ENCODE data around the gene RMRP. TPM values are rescaled to one million over a fixed set of nuclear protein-coding genes. Genes with fewer than 3 reads are reported as not detected.
A peak's percentile ranks its signal among the peaks of the same experiment; 100 is the strongest.

The RMRP gene
- total and polyA plus RNA-seq, 11 donors, result 118 to 18,741 (median 5,656) TPM

DNA sequence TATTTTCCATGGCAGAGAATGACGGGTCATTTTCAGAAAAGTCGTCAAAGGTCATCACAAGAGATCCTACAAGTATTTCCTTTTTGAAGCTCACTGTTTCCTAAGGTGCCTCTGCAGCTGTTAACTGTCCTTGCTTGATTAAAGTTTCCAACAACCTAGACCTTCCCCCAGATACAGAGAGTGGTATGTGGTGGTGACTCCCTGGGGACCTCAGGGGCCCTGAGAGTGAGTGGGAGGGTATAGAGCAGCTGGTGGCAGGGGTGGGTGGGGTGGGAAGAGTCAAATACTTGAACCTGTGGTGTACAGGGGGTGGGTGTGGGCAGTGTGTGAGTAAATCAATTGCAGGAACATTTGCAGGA is 38.0 kb downstream of the RMRP start:
- 52 to 77% (median 65%) methylated on average over 2 of the region's 2 CpGs for WGBS, 4 donors
- Histone ChIP-seq H3K4me1 (peaks cover 0 to 37% (median 4%) of the 10 kb centered on the region in 12 donors), H3K27me3 (peaks cover 0 to 18% (median 0%) of the 10 kb centered on the region in 9 donors), H3K36me3 (no peaks in the 10 kb centered on the region), H3K27ac (peak overlapping the region in 1 of 12 donors; percentile 54), H3K4me3 (no peak overlapping the region), H3K9me3 (no peaks in the 10 kb centered on the region)
- no peak for TF ChIP-seq POLR2A (IDR thresholded peaks at IDR 0.05)
- TF ChIP-seq, protein P1, sequence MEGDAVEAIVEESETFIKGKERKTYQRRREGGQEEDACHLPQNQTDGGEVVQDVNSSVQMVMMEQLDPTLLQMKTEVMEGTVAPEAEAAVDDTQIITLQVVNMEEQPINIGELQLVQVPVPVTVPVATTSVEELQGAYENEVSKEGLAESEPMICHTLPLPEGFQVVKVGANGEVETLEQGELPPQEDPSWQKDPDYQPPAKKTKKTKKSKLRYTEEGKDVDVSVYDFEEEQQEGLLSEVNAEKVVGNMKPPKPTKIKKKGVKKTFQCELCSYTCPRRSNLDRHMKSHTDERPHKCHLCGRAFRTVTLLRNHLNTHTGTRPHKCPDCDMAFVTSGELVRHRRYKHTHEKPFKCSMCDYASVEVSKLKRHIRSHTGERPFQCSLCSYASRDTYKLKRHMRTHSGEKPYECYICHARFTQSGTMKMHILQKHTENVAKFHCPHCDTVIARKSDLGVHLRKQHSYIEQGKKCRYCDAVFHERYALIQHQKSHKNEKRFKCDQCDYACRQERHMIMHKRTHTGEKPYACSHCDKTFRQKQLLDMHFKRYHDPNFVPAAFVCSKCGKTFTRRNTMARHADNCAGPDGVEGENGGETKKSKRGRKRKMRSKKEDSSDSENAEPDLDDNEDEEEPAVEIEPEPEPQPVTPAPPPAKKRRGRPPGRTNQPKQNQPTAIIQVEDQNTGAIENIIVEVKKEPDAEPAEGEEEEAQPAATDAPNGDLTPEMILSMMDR (IDR thresholded peaks at IDR 0.05), result no peak
- ATAC-seq (no peak), DNase-seq (no peak)
- intact Hi-C loops (cut with DNase I), result no loop called here

DNA sequence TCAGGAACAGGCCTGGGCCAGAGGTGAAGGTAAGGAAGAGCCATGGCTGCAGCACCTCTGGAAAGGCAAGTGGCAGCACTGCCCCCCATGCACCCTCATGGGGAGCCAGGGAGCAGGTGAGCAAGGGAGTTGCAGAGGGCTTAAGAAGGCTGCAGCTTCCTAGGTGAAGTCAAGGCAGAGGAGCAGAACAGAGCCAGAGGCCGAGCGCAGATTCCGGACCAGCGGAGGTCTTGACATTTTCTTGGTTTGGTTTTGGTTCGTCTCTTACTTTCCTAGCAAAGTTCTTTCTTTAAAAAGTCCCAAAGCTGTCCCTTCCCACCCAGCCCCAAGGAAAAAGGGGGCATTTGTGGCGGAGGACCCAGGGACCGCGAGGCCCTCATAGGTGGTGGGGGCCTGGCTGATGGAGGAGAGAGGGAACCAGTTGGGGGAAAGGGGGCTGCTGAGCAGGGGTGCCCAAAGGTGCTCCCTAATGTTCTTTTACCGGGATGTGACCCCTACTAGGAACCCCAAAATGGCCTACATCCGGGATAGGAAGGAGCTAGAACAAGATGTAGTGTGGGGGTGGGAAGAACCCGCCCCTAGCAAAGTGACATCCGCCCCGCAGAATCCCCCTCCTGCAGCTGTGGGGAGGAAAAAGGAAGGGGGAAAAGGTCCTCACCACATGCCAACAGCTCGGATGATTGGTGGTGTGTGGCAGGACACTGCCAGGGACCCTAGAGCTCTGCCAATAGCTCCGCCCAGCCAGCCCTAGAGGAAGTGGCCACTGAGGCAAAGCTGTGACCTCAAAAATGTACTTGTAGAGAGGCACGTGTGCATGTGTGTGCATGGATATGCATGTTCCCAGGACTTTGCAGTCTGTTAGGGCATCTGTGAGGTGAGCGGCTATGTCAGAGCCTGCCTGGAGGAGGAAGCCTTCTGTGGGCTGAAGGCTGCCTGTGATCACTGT is 38.7 kb downstream of the RMRP start:
- Histone ChIP-seq H3K4me3 (peak overlapping the region in 1 of 12 donors; percentile 5), H3K36me3 (no peaks in the 10 kb centered on the region), H3K27ac (peak overlapping the region in 1 of 12 donors; percentile 54), H3K9me3 (no peaks in the 10 kb centered on the region), H3K27me3 (peaks cover 0 to 18% (median 0%) of the 10 kb centered on the region in 9 donors), H3K4me1 (peaks cover 0 to 37% (median 4%) of the 10 kb centered on the region in 12 donors)
- DNase-seq (peak in 1 of 5 donors; percentile 65), ATAC-seq (peak; percentile 10 to 63 (median 52))
- intact Hi-C loops (cut with DNase I), result no loop called here
- WGBS, 4 donors, result 81 to 90% (median 86%) methylated on average over 17 of the region's 17 CpGs
- TF ChIP-seq, protein P1 (IDR thresholded peaks at IDR 0.05), result no peak
- no peak for TF ChIP-seq POLR2A (IDR thresholded peaks at IDR 0.05)

DNA sequence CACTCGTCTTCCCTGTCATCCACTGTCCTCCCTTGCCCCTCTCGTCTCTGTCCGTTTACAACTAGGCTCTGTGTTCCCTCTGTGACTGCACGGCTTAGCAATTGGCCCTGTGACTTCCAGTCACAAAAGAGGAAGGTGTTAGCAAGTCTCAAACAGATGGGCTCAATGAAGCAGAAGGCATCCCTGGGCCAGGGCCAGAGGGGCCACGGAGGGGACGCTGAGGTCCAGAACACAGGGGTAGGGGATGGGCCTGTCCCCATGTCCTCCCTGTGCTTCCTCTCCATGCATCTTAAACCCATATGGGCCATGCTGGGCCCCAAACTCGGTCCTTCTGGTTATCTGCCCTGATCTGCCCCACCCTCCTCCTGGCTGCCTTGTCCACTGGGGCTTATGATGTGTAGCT is 39.5 kb downstream of the RMRP start, which contains the start of gene CD72:
CD72 (minus strand) TSS at position 89 of the 403 bp plus-strand sequence. CDS start 110 bp downstream, outside the sequence.
- Histone ChIP-seq H3K36me3 (no peaks in the 10 kb centered on the region), H3K27me3 (peaks cover 0 to 18% (median 0%) of the 10 kb centered on the region in 9 donors), H3K9me3 (no peaks in the 10 kb centered on the region), H3K27ac (peak within 1 kb of the TSS in 1 of 12 donors; percentile 54), H3K4me3 (peak within 1 kb of the TSS in 11 of 12 donors; percentile 25 to 62 (median 45)), H3K4me1 (peaks cover 0 to 37% (median 4%) of the 10 kb centered on the region in 12 donors)
- 81 to 87% (median 83%) methylated on average over 7 of the region's 7 CpGs for WGBS, 4 donors
- ATAC-seq, result peak in 2 of 4 donors; percentile 16 to 56
- TF ChIP-seq, protein P1 (IDR thresholded peaks at IDR 0.05), result no peak
- TF ChIP-seq POLR2A (IDR thresholded peaks at IDR 0.05), result no peak
- intact Hi-C loops (cut with DNase I), result no loop called here
- DNase-seq, result peak in 1 of 5 donors; percentile 55

DNA sequence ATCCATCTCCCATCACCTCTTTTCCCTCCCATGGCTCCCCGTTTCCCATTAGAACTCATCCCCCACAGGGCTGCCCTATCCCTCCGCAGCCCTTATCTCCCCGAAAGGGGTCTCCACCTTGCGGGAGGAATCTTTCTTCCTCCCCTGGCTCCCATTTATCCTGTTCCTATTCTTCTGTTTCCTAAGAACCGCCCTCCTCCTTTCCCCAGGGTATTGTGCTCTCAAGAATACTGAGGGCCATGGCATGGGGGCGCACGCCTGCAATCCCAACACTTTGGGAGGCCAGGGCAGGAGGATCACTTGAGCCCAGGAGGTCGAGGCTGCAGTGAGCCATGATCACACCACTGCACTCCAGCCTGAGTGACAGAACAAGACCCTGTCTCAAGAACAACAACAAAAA is 40.3 kb downstream of the RMRP start:
- Histone ChIP-seq H3K36me3 (no peaks in the 10 kb centered on the region), H3K4me1 (peaks cover 0 to 37% (median 4%) of the 10 kb centered on the region in 12 donors), H3K27me3 (peaks cover 0 to 18% (median 0%) of the 10 kb centered on the region in 9 donors), H3K4me3 (peak overlapping the region in 9 of 12 donors; percentile 25 to 62 (median 47)), H3K27ac (peak overlapping the region in 1 of 12 donors; percentile 54), H3K9me3 (no peaks in the 10 kb centered on the region)
- intact Hi-C loops (cut with DNase I), result no loop called here
- no peak for TF ChIP-seq POLR2A (IDR thresholded peaks at IDR 0.05)
- TF ChIP-seq, protein P1 (IDR thresholded peaks at IDR 0.05), result no peak
- DNase-seq, result no peak
- WGBS, 4 donors, result 57 to 63% (median 61%) methylated on average over 8 of the region's 8 CpGs
- ATAC-seq, result no peak

Measured in heart left ventricle (tissue), 16 donors.